Pancreas (tissue), 10 donors: ENCODE data around the gene EDNRA. TPM values are rescaled to one million over a fixed set of nuclear protein-coding genes. Genes with fewer than 3 reads are reported as not detected.

Experiments used
- ATAC-seq, 4 donors: fragments of 200-7000 bp; cut with Tn5 transposase; one replicate each; pipeline versions ENCODE4 v1.8.0 to v1.9.1; 2020; ENCODE audit warnings: mild to moderate bottlenecking in 4 of 4, moderate library complexity in 4 of 4
- DNase-seq, 6 donors: peaks; one replicate each; pipeline ENCODE4 v3.0.0-alpha.2; 2020
- FAIRE-seq: peaks from 2 replicates; lab custom pipeline; 2012; peaks lifted over from hg19 to GRCh38; lab: Jason Lieb, UNC
- H3K27ac ChIP-seq, 4 donors: fragments of 200-600 bp; sonication (generic); 1 replicate in 3 of 4; 2 replicates in 1 of 4; pipeline versions ENCODE4 v1.5.0 to v1.8.0; 2020
- H3K27me3 ChIP-seq, 4 donors: fragments of 200-600 bp; one replicate each; pipeline ENCODE4 v1.8.0; 2021
- H3K36me3 ChIP-seq, 3 donors: fragments of 200-600 bp; sonication (generic) in 1 of 3; one replicate each; pipeline versions ENCODE4 v1.5.0 to v1.8.0; 2020 to 2021
- H3K4me1 ChIP-seq, 3 donors: fragments of 200-600 bp; one replicate each; pipeline ENCODE4 v1.8.0; 2021
- H3K4me3 ChIP-seq, 4 donors: fragments of 200-600 bp; sonication (generic) in 2 of 4; one replicate each; pipeline versions ENCODE4 v1.5.0 to v1.8.0; 2020 to 2021
- H3K9me3 ChIP-seq, 4 donors: fragments of 200-600 bp; one replicate each; pipeline ENCODE4 v1.8.0; 2021
- WGBS, 2 donors: extraction: QIAGEN DNeasy Blood & Tissue Kit; methylation state at CpG; one replicate each; pipeline ENCODE4 v1.1.7; 2013; 5-methylcytosine and 5-hydroxymethylcytosine counted together
- intact Hi-C, 3 donors: fragments of 100-400 bp; cut with DNase I; formaldehyde crosslinking; loops; one replicate each; pipeline versions ENCODE4 v1.11.1 to v1.14.2; 2022
- polyA plus RNA-seq, 2 donors: library from polyadenylated mRNA; stranded (reverse); fragments of 200-250 nt; gene quantifications; one replicate each; pipeline ENCODE4 v1.2.3, GENCODE V29; 2013
- total RNA-seq, 6 donors: library from RNA; stranded (reverse); fragmentation: NEBNext Ultra II Directional in 4 of 6; extraction: Animal tissue kit (Norgen Biotek cat#: 25700) in 4 of 6; gene quantifications; one replicate each; pipeline versions ENCODE4 v1.2.1 to v1.2.4, GENCODE V29; 2021 to 2023
- TF ChIP-seq, protein P1 (sequence below), 4 donors: fragments of 200-600 bp; sonication (generic) in 3 of 4; IDR thresholded peaks; one replicate each; pipeline versions ENCODE4 v1.5.0 to v1.8.0; 2021; ENCODE audit warnings: antibody characterized with exemption in 4 of 4
- donor health status: healthy with polysubstance abuse.
- donor health status: DM: no; HTN: no; CAD: no; lungs with moderate emphysema.
- donor health status: DM: no; HTN: no; CAD: no.
- donor health status: control.
- donor health status: control.
- donor health status: Bipolar disorder and iron deficiency.
- donor health status: DM: yes; HTN: yes; CAD: no.
- donor health status: DM: no; HTN: no; CAD: no.
- donor health status: DM: no; HTN: no; CAD: no.
- donor health status: DM: yes; HTN: yes; CAD: no.

Gene EDNRA
- total and polyA plus RNA-seq, 8 donors: 0.23 to 4.6 (median 0.53) TPM

DNA sequence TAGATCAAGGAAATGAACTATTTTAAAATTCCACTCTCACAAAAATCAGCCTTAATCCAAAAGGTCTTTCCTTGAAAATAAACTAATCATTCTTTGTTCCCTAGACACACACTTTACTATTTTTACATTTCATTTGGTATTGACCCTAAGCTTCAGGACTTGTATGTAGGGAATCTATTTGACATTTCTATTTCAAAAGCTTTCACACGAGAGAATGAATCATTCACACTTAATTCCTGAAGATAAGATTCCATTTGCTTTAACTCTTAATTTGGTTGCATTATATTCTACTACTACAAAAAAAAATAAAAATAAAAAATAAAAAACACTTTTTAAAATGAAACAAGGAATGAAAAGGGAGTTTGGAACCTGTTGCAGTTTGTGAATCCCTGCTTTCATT is 43.7 kb downstream of the EDNRA start:
- Histone ChIP-seq H3K4me3 (no peak overlapping the region), H3K9me3 (no peaks in the 10 kb centered on the region), H3K36me3 (no peaks in the 10 kb centered on the region), H3K4me1 (no peaks in the 10 kb centered on the region), H3K27me3 (no peaks in the 10 kb centered on the region), H3K27ac (no peak overlapping the region)
- FAIRE-seq (no peak), DNase-seq (no peak), ATAC-seq (no peak)
- intact Hi-C loops: no loop called here
- 10 to 13% methylated on average over 1 of the region's 1 CpG for WGBS, 2 donors
- TF ChIP-seq, protein P1, sequence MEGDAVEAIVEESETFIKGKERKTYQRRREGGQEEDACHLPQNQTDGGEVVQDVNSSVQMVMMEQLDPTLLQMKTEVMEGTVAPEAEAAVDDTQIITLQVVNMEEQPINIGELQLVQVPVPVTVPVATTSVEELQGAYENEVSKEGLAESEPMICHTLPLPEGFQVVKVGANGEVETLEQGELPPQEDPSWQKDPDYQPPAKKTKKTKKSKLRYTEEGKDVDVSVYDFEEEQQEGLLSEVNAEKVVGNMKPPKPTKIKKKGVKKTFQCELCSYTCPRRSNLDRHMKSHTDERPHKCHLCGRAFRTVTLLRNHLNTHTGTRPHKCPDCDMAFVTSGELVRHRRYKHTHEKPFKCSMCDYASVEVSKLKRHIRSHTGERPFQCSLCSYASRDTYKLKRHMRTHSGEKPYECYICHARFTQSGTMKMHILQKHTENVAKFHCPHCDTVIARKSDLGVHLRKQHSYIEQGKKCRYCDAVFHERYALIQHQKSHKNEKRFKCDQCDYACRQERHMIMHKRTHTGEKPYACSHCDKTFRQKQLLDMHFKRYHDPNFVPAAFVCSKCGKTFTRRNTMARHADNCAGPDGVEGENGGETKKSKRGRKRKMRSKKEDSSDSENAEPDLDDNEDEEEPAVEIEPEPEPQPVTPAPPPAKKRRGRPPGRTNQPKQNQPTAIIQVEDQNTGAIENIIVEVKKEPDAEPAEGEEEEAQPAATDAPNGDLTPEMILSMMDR (IDR thresholded peaks at IDR 0.05): no peak

DNA sequence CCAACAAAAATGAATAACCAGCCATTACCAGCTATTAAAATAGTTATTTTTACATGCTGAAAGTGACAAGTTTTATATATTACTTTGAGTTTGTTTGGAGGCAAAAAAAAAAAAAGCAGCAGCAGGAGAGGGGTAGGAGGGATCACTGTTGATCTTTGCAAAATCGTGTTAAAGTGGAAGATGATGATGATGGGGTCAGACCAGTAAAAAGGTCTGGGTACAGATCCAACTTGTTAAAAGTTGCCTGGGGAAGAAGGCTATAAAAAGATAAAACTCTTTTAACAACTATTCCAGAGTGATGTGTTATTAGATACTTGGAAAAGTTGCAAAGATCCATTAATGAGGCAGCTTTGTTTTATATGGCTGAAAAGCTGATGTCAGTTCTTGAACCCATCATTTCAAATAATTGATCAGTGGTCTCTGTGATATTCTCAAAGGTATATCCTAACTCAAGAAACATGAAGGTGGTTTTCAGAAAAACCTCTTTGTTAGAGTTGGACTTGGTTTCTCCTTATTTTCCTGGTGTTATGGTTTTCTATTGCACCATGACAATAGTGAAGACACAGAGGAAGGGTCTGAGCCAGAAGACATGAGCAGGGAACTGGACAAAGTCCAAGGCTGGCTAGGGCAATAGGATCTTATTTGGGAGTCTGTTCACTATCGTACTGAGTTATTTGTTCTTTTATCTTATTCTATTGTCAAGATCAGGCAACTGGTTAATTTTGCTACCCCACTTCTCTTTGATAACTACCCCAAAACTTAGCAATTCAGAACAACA is 44.8 kb downstream of the EDNRA start:
- Histone ChIP-seq H3K36me3 (no peaks in the 10 kb centered on the region), H3K4me1 (no peaks in the 10 kb centered on the region), H3K27me3 (no peaks in the 10 kb centered on the region), H3K9me3 (no peaks in the 10 kb centered on the region), H3K4me3 (no peak overlapping the region), H3K27ac (no peak overlapping the region)
- intact Hi-C loops: no loop called here
- WGBS, 2 donors: 47 to 52% methylated on average over 2 of the region's 2 CpGs
- no peak for ATAC-seq
- TF ChIP-seq, protein P1 (IDR thresholded peaks at IDR 0.05): no peak
- DNase-seq: no peak
- FAIRE-seq: no peak

DNA sequence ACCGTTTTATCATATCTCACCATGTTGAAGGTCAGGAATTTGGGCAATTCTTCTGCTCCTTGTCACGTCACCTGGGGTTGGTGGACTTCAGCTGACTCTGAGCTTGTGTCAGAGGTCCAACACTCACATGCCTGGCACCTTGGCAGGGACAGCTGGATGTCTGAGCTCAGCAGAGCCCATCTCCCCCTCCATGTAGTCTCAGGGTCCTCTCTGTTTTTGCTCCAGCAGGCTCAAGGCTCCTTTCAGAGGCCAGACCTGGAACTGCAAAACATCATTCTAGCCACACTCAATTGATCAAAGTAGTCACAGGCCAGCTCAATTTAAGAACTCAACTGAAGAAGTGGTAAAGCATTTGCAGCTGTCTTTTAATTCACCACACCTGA is 45.4 kb downstream of the EDNRA start:
- no peak for FAIRE-seq
- Histone ChIP-seq H3K36me3 (no peaks in the 10 kb centered on the region), H3K27me3 (no peaks in the 10 kb centered on the region), H3K4me1 (no peaks in the 10 kb centered on the region), H3K4me3 (no peak overlapping the region), H3K9me3 (no peaks in the 10 kb centered on the region), H3K27ac (no peak overlapping the region)
- DNase-seq: no peak
- WGBS, 2 donors: 42 to 52% methylated on average over 2 of the region's 2 CpGs
- ATAC-seq: no peak
- TF ChIP-seq, protein P1 (IDR thresholded peaks at IDR 0.05): no peak
- intact Hi-C loops: no loop called here

DNA sequence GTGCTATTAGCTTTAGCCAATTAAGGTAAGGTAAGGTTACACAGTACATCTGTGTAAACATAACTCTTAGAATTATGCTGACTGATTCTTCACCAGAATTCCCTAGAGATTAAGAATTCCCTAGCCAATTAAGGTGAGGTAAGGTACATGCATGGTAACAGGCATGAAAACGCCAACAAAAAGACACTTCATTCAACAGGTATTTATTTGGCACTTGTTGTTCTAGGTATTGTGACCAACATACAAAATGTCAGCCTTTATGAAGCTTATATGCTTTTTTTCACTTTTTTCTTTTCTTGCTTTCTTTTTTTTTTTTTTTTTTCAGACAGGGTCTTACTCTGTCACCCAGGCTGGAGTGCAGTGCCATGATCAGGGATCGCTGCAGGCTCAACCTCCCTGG is 47.2 kb downstream of the EDNRA start:
- ATAC-seq (no peak), DNase-seq (no peak), FAIRE-seq (no peak)
- Histone ChIP-seq H3K4me1 (no peaks in the 10 kb centered on the region), H3K36me3 (no peaks in the 10 kb centered on the region), H3K27me3 (no peaks in the 10 kb centered on the region), H3K4me3 (no peak overlapping the region), H3K27ac (no peak overlapping the region), H3K9me3 (no peaks in the 10 kb centered on the region)
- TF ChIP-seq, protein P1 (IDR thresholded peaks at IDR 0.05): no peak
- WGBS, 2 donors: 84 to 97% methylated on average over 2 of the region's 2 CpGs
- intact Hi-C loops: no loop called here

DNA sequence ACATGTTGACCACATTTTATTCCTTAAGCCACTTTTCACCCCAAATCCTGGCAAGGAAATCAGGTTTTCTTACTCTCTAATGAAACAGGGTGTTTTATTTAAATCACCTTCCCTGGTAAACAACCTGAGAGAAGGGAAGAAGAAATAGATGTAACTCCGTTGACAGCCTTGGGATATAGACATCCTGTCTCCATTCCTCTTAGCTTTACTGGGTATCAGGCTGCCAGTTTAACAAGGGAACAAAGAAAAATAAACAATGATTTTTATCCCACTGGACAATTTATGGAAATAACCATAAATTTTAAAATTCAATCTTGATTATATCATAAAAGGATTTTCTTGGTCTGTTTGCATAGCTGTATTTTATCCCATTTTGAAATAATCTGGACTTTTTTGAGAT is 49.2 kb downstream of the EDNRA start:
- TF ChIP-seq, protein P1 (IDR thresholded peaks at IDR 0.05): no peak
- Histone ChIP-seq H3K27me3 (no peaks in the 10 kb centered on the region), H3K9me3 (no peaks in the 10 kb centered on the region), H3K36me3 (no peaks in the 10 kb centered on the region), H3K27ac (no peak overlapping the region), H3K4me3 (no peak overlapping the region), H3K4me1 (no peaks in the 10 kb centered on the region)
- no peak for FAIRE-seq
- no peak for ATAC-seq
- no peak for DNase-seq
- intact Hi-C loops: no loop called here
- WGBS, 2 donors: 70 to 72% methylated on average over 1 of the region's 1 CpG
